Measurements from ENCODE around the gene PDZD7.

The PDZD7 gene

DNA sequence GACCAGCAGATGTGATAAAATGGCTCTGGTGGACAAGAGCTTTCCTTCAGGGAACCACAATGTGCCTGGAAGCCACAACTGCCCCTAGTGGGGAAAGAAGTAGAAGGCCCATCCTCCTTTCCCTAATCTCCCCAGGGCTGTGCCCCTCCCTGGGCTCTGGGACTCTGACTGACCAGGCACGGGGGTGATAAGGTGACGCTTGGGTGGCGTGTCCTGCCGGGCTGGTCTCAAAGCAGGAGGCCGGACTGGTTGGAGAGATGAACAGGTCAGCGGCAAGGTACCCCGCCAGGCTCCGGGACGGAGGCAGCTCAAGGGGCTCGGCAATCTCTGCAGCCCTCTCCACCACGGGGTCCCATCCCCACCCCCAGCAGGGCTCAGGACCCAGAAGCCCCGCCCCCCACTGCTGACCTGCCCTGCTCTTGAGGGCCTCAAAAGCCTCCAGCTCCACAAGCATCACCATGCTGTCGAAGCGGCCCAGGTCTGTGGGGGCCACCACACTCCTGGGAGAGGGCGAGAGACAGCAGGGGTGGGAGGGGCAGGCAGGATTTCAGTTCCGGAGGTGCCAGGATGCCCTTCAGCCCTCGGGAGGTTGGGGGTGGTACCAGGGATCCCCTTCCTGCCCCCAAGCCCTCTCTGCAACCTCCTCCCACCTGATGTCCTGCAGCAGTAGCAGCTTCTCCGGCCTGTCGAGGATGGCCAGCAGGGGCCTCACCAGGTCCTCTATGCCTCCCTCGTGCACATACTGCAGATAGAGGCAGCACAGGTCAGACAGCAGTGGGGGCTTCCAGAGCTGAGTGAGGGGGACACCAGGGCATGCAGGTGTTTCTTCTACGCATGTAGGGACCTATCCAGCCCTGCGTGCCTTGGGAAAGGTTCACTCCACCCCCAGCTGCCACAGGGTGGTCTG, 19.2 kb downstream of the PDZD7 start:
- TF ChIP-seq POLR2A (IDR thresholded peaks at IDR 0.05; ENCODE audit: extremely low read depth, insufficient read length) (no peak), MYC (IDR thresholded peaks at IDR 0.05; ENCODE audit: low read depth, low read length) (no peak), CTCF (IDR thresholded peaks at IDR 0.05; ENCODE audit: low read depth, low read length) (no peak)
- TF ChIP-seq, protein P1, sequence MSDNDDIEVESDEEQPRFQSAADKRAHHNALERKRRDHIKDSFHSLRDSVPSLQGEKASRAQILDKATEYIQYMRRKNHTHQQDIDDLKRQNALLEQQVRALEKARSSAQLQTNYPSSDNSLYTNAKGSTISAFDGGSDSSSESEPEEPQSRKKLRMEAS (IDR thresholded peaks at IDR 0.05; ENCODE audit: low read depth, low read length) = no peak
- DNase-seq (ENCODE audit: low read depth) = no peak
- H3K4me3 ChIP-seq (ENCODE audit: low read depth, low read length) = no peak overlapping the region

DNA sequence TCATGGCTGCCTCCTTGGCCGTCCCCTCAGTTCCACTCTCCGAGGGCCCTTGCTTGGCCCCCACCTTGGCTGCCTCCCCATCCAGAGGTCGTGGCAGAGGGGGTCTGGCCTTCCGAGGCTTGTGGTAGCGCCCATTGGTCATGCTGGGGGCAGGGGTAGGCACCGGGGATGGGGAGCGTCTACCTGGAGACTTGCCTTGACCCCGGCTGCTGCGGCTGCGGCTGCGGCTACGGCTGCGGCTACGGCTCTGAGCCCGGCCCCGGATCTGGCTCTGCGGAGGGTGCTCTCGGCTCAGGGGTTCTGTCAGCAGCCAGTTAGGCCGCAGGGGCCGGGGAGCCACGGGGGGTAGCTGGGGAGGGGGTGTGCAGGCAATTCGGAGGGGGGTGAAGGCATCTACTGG, 20.6 kb downstream of the PDZD7 start:
- no peak for TF ChIP-seq MYC (IDR thresholded peaks at IDR 0.05; ENCODE audit: low read depth, low read length)
- TF ChIP-seq, protein P1 (IDR thresholded peaks at IDR 0.05; ENCODE audit: low read depth, low read length) = no peak
- TF ChIP-seq POLR2A (IDR thresholded peaks at IDR 0.05; ENCODE audit: extremely low read depth, insufficient read length) = no peak
- TF ChIP-seq CTCF (IDR thresholded peaks at IDR 0.05; ENCODE audit: low read depth, low read length) = no peak
- H3K4me3 ChIP-seq (ENCODE audit: low read depth, low read length) = no peak overlapping the region
- DNase-seq (ENCODE audit: low read depth) = no peak

DNA sequence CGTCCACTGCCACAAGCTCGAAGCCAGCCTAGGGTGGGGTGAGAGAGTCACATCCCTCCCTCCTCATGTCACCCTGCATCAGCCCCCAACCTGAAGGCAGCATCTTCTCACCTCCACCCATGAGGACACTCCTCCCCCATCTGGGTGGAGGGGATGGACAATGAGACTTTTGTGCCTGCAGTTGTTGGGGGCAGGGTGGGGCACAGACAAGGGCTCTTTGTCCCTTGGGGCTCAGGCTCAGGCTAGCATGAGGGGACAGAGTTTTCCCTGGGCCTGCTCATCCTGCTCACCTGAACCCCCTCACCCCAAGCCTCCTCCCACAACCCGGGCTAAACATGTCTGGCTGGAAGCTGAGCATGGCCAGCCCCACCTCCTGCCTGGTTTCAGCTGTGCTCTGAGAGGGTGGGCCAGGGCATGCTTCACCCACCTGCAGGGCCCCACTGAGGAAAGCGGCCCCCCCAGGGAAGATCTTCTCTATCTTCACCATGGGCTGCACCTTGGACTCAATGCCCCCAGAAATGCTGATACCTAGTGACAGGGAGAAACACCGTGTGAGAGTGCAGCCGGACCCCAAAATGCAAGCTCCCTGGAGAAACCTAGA, 22.0 kb downstream of the PDZD7 start:
- no peak for DNase-seq (ENCODE audit: low read depth)
- TF ChIP-seq, protein P1 (IDR thresholded peaks at IDR 0.05; ENCODE audit: low read depth, low read length) = no peak
- TF ChIP-seq MYC (IDR thresholded peaks at IDR 0.05; ENCODE audit: low read depth, low read length) = no peak
- TF ChIP-seq CTCF (IDR thresholded peaks at IDR 0.05; ENCODE audit: low read depth, low read length) = no peak
- TF ChIP-seq POLR2A (IDR thresholded peaks at IDR 0.05; ENCODE audit: extremely low read depth, insufficient read length) = no peak
- no peak overlapping the region for H3K4me3 ChIP-seq (ENCODE audit: low read depth, low read length)

DNA sequence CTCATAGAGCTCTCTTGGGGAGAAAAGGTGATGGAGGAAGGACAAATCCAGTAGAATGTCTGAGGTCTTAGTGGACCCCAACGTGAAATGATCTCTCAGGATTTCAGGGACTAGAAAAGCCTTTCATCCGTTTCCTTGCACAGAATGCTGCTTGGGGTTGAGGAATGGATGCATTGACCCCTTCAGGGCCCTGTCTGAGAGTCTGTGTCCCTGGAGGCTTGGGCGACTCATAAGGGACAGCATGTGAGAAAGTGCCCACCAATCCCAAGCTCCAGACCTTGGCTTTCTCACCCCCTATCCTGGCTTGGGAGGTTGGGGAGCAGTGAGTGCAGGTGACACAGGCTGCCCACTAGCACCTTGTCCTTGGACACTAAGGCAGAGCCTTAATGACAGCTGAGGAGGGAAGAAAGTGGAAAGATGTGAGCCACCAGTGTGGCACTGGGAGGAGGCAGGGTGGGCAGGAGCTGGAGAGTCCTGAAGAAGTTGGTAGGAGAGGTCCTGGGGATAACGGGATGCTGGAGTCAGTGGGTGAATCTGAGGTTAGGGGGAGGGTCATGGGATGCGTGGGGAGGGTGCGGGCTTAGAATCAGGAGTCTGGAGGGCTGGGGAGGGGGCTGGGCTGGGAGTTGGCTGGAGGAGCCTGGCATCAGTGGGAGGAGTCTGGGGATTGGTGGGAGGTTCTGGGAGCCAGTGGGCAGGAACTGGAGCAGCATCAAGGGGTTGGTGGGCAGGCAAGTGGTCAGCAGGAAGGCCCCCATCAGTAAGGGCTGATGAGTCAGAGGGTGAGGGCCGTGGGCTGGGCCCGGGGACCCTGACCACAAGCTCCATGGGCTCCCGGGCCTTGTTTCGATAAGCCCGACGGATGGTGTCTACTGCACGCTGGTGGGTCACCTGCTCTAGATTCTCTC, 22.8 kb downstream of the PDZD7 start:
- DNase-seq (ENCODE audit: low read depth) = no peak
- H3K4me3 ChIP-seq (ENCODE audit: low read depth, low read length) = no peak overlapping the region
- TF ChIP-seq CTCF (IDR thresholded peaks at IDR 0.05; ENCODE audit: low read depth, low read length) (no peak), MYC (IDR thresholded peaks at IDR 0.05; ENCODE audit: low read depth, low read length) (no peak), POLR2A (IDR thresholded peaks at IDR 0.05; ENCODE audit: extremely low read depth, insufficient read length) (no peak)
- TF ChIP-seq, protein P1 (IDR thresholded peaks at IDR 0.05; ENCODE audit: low read depth, low read length) = no peak

DNA sequence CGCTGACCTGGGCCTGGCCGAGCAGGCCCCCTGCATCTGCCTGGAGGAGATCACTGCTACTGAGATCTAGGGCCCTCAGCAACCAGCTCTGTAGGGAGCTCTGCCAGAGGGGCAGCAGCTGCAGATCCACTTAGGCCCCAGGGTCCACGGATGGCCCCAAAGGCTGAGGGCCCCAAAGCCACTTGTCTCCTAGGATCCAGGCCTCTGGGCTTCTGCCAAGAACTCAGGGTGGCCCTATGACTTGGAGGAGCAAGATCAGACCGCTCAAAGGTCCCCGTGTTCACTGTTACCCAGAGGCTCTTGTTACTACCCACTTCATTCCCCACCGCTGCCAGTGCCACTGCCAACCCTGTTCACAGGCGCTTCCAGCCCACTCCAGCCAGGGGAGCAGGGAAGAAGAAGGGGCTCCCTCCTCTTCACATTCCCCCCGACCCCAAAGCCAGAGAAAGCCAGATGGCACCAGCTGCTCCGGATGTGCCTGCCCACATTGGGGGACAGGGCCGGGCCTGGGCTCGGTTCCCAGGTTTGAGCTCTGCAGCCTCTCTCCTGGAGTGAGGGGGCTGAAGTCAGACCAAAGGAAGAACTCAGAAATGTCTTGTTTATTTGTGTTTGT, 23.7 kb downstream of the PDZD7 start:
- TF ChIP-seq POLR2A (IDR thresholded peaks at IDR 0.05; ENCODE audit: extremely low read depth, insufficient read length) (no peak), MYC (IDR thresholded peaks at IDR 0.05; ENCODE audit: low read depth, low read length) (no peak), CTCF (IDR thresholded peaks at IDR 0.05; ENCODE audit: low read depth, low read length) (no peak)
- TF ChIP-seq, protein P1 (IDR thresholded peaks at IDR 0.05; ENCODE audit: low read depth, low read length) = no peak
- no peak overlapping the region for H3K4me3 ChIP-seq (ENCODE audit: low read depth, low read length)
- DNase-seq (ENCODE audit: low read depth) = no peak

All from NB4 (cell line).